IPS-NIHi11 (cell line): Measurements from ENCODE around the gene FAM118A.
"Not testable (repeated sequence)": the region's sequence is repeated elsewhere in the genome, so short reads cannot be mapped to it uniquely, and the experiment has no call there.

Experiments used
- DNase-seq: peaks from one replicate; pipeline ENCODE4 v3.0.0; 2012; ENCODE audit warnings: mixed read lengths, low spot score

The FAM118A gene

GRCh38 chr22:45284705-45285262, 24.9 kb upstream of the FAM118A start, which contains the start of gene UPK3A:
Gene UPK3A, plus strand, starts transcription at chr22:45284949. Its CDS starts 65 bp downstream, at chr22:45285014.
- DNase-seq: peak; percentile 94

- DNase-seq: no peak
These were observed 24.3 kb upstream of the FAM118A start for GRCh38 chr22:45285263-45286058.

GRCh38 chr22:45286854-45287551, 22.7 kb upstream of the FAM118A start:
- no peak for DNase-seq

GRCh38 chr22:45290410-45290936, 19.3 kb upstream of the FAM118A start:
- DNase-seq: peak; percentile 49

- no peak for DNase-seq
These were observed 18.4 kb upstream of the FAM118A start for GRCh38 chr22:45291061-45291930.

- no peak for DNase-seq
These were observed 17.8 kb upstream of the FAM118A start for GRCh38 chr22:45291931-45292290.

GRCh38 chr22:45292731-45293442, 16.8 kb upstream of the FAM118A start:
- no peak for DNase-seq

- DNase-seq: no peak
These were observed 15.7 kb upstream of the FAM118A start for GRCh38 chr22:45294030-45294429.

GRCh38 chr22:45295004-45295403, 14.7 kb upstream of the FAM118A start:
- DNase-seq: not testable (repeated sequence)

GRCh38 chr22:45295492-45295891, 14.2 kb upstream of the FAM118A start:
- DNase-seq: no peak

GRCh38 chr22:45296628-45297297, 13.0 kb upstream of the FAM118A start:
- no peak for DNase-seq

GRCh38 chr22:45298934-45299505, 10.7 kb upstream of the FAM118A start:
- peak; percentile 32 for DNase-seq

GRCh38 chr22:45302751-45303150, 7.0 kb upstream of the FAM118A start:
- DNase-seq: no peak

- DNase-seq: no peak
These were observed 6.6 kb upstream of the FAM118A start for GRCh38 chr22:45303181-45303580.

GRCh38 chr22:45304971-45305370, 4.8 kb upstream of the FAM118A start:
- no peak for DNase-seq

- DNase-seq: no peak
These were observed 4.2 kb upstream of the FAM118A start for GRCh38 chr22:45305456-45306075.

GRCh38 chr22:45306139-45306538, 3.6 kb upstream of the FAM118A start:
- DNase-seq: no peak

GRCh38 chr22:45308391-45308956, 1.3 kb upstream of the FAM118A start:
- no peak for DNase-seq

- no peak for DNase-seq
These were observed 745 bp upstream of the FAM118A start for GRCh38 chr22:45308957-45309421.
